NCI-H2081 treated with DMSO at 0.1 percent for 48 hours (cell line): Measurements from ENCODE around the gene DBH.

Experiments
- DNase-seq: peaks from one replicate; lab custom pipeline; 2025; lab: John Stamatoyannopoulos, UW

DBH gene

DNA sequence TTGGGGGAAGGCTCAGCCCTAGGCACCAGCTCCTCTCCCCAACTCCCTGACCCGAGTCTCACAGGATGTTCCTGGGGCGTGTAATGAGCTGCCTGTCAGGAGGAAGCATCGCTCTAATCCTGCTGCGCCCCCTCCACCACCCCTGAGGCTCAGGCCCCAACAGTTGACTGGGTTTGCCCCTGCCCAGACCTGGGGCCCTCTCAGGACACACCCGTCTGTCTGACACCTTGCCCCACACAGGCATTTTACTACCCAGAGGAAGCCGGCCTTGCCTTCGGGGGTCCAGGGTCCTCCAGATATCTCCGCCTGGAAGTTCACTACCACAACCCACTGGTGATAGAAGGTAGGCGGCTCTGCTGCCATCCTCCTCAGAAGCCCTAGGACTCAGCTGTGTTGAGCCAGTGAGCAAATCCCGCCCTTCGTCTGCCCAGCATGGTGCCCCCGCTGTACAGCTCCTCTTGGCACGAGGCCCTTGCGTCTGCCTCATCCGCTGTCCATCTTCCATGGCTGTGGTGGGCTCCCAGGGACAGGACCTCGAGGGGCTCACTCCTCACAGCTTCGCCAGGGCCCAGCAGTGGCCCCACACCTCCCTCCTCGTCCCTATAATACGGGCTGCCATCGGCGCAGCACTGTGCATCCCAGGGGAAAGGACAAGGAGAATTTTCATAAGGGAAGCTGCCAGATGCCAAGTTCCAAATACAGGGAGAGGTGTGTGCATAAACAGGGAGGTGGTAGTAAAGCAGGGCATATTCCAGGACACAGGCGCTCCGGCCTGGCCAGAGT lies 8.0 kb downstream of the DBH start:
- DNase-seq: no peak

DNA sequence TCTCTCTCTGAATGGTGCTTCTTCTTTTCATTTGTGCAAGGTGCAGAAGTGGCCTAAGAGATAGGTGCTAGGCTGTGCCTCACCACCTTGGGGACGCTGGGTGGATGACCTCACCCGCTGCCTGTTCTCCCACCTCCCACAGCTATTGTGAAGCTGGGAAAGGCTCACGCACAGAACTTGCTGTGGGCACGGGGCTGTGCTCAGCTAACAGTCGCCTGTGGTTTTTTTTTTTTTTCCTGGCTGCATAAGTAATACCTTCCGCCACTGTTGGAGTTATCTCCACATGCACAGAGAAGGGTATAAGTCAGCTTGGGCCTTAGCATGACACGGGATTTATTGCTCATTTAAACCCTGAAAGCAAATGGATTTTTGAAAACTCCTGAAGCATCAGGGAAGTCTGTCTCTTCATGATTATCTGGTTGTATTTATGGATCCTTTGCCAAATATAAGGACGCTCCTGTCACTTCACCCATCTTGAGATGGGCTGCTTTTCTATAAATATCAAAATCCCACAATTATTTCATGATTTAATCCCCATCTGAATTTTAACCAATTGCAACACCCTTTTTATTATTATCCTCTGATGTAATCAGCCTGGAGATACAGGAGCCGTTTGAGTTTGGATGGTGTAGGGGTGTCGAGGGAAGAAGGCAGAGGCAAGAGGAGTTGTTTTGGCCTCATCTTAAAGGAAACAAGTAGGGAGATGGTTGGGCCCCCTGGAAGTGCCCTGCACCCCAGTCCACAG lies 9.0 kb downstream of the DBH start:
- DNase-seq: no peak

DNA sequence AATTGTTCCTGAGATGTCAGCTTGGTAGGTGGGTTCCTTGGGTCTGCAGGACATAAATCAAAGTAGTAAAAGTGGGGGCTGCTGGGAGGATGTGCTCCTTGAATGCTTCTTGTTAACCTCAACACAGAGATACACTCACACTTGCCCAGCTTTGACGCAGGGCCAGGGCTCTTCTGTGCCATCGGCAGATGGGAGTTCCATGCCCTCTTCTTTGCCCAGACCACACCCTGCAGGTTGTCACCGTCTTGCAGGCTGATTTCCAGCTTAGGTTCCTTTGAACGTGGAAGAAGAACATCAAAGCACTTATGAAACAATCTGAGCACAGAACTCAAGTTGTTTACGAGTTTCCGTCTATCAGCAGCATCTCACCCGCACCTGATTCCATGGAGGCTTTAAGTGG lies 11.0 kb downstream of the DBH start:
- no peak for DNase-seq

DNA sequence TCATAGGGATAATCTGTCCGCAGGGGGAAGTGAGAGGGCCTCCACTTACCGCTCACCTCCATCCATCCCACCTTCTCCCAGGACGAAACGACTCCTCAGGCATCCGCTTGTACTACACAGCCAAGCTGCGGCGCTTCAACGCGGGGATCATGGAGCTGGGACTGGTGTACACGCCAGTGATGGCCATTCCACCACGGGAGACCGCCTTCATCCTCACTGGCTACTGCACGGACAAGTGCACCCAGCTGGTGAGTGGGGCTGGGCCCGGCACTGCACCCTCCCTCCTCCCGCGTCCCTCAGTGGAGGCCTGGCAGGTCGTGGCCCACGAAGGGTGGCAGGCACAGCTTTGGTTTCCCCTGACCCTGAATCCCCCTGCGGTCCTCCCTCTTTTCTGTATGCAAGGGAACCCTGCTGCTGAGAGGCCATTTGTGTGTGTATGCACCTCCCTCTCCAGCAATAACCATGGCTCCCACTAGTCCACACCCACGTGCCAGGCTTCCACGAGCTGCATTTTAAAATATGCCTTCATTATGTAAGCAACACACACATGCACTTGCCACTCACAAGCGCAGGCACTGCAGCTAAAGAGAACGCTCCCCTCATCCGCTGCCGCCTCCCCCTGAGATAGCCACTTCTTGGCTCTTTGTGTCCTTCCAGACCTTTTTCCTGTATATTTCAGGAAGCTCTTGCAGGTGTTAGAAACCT lies 11.8 kb downstream of the DBH start:
- DNase-seq: no peak

DNA sequence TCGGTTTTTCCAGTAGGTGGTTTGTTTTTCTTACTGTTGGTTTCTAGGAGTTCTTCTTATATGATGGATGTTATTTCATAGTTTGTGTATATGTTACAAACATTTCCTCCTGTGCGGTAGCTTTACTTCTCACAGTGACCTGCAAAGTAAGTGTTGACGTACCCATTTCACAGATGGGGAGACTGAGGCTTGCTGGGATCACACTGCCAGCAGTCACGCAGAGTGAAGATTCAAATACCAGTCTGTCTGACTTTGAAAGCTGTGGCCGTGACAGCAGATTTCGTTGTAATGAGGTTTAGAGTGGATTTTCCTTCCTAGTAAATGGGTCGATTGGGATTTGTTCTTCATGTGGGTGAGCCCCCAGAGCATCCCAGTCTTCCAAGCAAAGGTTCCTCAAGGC lies 13.0 kb downstream of the DBH start:
- no peak for DNase-seq

DNA sequence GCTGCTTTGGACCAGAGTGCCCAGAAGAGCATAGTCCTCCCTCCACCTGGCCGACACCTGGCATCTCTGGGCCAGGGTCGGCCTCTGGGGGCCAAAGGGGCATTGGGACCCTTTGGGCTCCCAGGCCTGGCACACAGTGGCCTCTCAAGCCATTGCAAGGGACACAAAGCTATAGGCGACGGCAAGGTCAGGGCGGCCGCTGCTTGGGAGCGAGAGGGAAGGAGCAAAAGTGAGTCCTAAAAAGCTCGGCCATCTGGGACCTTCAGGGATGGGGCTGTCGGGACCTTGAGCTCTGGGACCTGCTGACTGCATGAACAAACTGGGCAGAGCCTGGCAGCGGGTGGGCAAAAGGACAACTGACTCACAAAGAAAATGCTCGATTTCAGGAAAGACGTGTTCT lies 13.9 kb downstream of the DBH start:
- DNase-seq: no peak

DNA sequence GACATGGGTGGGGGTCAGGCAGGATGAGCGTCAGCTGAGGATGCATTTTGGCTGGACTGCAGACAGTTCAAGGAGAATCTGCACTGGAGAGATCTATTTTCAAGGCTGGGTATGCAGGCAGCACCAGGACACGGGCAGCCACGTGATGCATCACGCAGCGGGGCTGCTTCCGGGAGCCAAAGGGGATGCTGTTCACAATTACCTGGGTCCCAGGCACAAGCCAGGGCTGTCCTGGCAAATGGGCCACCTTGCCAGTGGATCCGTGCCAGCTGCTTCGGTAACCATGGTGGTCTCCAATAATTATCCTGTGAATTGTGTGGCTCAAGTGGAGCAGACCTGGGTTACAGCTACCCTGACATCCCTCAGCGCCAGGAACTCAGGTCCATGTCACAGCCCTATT lies 17.5 kb downstream of the DBH start:
- DNase-seq: no peak

DNA sequence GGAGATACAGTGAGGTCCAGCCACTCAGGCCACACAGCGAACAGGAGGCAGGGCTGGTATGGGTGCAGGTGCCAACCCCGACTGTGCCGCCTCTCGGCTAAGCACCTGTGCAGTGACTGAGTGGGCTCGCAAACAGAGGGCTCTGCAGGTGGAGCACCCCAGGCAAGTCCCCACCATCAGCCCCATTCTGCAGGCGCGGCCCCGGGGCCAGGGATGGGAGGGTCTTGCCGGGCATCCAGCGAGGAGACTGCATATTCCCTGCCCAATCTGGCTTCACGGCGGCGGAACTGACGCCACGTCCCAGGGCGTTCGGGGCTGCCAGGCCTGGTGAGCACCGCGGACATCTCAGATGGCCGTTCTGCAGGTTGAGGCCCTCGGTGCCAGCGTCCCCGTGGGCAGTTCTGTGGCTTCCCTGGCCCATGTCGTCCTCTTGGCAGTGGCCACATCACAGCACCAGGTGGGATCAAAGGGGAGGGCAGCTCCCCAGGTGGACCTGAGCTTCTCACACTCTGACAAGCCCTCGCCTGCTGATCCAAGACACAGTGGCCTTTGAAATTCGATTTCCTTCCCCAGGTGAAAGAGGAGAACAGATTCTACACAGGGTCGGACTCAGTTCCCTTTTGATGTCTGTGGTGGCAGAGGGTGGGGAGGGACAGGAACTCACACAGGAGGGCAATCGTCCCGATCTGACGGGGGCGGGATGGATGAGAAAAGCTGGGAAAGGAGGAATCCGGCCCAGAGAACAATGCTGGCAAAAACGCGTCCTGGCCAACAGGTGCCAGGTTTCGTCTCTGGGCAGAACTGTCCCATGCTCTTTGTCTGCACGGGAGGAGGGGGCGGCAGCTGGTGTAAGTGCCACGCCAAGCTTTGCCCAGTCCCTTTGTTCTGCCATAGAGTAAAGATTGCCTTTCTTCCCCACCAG lies 18.8 kb downstream of the DBH start:
- no peak for DNase-seq

DNA sequence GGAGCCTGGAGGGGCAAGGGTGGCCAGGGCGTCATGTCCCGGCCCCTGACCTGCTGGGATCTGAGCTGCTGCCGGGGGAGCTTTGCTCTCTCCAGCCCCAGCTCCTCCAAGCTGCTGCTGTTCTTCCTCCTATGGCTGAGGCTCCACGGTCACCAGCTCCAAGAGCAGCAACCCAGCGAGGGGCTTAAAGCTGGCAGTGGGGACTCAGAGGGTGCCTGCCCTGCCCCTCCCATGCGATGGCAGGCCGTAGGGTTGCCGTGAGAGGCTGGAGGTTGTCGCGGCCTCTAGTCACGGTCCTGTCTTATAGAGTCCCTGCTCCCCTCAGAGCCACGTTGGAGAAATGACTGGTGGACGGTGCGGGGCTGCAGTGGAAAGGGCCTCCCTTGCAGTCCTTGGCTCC lies 19.5 kb downstream of the DBH start:
- DNase-seq: no peak

DNA sequence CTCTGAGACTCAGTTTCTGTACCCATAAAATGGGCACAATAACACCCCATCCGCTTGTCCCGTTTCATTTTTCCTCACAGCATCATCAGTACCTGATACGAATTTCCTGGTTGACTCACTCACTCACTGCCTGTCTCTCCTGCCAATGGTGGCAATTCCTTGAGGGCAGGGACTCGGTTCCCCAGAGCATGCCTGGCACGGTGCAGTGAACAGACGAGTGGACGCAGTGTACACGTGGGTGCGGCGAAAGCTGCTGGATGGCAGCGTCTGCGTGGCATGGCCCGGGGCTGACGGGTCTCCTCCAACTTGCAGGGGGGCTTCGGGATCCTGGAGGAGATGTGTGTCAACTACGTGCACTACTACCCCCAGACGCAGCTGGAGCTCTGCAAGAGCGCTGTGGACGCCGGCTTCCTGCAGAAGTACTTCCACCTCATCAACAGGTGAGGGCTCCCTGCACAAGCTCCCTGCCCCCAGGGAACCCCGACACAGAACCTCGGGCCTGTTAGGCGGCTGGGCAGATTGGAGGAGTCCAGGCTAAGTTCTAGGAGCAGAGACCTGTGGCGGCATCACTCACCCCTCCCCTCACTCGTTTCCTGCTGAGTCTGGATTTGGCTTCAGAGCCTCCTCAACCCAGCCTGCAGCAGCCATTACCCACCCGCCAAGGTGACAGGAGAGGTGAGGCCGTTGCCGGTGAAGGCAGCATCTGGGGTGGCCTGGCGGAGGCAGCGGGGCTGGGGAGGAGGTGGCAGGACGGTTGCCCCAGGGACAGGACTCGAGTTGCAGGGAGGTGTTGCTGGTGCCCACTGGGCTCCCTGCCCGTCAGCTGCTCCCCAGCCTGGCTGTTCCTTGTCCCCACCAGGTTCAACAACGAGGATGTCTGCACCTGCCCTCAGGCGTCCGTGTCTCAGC lies 20.3 kb downstream of the DBH start:
- no peak for DNase-seq

DNA sequence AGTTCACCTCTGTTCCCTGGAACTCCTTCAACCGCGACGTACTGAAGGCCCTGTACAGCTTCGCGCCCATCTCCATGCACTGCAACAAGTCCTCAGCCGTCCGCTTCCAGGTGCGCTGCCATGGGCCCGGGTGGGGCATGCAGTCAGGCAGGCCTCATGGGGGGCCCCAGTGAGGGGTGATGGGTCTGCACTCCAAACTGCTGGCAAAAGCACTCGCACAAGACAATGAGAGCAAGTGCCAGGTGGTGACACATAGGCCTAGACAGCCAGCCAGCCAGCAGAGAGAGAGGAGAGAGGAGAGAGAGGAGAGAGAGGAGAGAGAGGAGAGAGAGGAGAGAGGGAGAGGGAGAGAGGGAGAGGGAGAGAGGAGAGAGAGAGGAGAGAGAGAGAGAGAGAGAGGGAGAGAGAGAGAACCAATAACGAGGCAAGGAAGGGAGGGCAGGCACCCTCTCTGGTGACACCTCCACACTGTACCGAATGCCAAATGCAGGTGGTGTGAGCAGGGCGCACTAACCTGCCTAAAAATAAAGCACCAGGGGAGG lies 21.0 kb downstream of the DBH start:
- no peak for DNase-seq

DNA sequence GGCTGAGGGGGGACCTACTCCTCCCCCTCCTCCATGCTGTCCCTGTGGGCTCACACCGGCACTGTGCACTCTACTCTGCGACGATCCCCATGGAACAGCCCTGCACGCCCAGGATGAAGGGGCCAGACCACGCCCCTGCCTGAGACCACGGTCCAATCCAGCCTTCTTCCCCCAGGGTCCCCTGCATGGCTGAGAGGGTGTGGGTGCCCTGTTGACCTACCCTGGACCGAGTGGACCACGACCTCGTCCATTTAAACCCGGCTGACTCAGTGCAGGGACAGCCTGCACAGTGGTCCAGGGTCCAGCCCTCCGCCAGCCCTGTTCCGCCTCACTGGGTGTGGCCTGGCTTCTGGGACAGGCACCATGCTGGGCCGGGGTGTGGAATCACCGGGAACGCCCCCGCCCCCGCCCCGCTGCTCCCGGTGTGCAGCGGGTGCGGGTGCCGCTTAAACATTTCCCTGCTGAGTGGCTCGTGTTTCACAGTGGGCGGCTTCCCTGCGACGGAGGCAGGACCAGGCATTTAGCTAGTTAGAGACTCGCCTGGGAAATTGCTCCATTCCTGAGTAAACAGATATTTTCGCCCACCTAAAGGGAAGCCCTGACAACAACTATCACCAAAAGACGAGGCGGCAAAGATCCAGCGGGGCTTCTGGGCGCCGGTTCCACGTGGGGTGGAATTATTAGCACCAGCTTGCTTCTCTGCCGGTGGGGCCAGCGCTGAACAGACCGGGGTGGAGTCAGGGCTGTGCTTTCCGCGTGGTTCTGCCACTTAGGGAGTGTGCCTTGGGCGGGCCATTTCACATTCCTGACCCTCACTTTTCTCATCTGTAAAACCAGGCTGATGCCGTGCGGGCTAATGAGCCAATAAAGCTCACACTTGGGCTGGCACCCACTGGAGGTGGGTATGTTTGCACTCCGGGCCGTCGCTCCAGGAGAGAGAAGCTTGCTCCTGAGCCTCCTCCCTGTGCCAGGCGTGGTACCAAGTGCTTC lies 22.6 kb downstream of the DBH start:
- DNase-seq: no peak

DNA sequence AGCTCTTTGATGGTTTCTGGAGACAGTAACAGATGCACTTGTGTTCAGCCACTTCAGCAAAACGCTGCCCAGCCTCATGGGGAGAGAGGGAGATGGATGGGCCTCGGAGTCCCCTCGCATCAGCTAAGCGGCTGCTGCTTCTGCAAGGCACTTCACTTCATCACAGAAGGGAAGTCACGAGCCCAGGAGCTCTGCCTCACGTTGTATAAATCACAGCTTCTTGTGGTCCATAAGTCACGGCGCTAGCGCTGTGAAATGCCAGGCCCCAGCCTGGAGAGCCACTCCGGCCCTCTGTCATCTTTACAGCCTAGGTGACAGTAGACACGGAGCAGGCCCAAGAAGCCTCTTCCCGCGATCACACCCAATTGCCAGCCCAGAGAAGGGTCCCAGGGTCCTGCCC lies 23.4 kb downstream of the DBH start:
- no peak for DNase-seq

DNA sequence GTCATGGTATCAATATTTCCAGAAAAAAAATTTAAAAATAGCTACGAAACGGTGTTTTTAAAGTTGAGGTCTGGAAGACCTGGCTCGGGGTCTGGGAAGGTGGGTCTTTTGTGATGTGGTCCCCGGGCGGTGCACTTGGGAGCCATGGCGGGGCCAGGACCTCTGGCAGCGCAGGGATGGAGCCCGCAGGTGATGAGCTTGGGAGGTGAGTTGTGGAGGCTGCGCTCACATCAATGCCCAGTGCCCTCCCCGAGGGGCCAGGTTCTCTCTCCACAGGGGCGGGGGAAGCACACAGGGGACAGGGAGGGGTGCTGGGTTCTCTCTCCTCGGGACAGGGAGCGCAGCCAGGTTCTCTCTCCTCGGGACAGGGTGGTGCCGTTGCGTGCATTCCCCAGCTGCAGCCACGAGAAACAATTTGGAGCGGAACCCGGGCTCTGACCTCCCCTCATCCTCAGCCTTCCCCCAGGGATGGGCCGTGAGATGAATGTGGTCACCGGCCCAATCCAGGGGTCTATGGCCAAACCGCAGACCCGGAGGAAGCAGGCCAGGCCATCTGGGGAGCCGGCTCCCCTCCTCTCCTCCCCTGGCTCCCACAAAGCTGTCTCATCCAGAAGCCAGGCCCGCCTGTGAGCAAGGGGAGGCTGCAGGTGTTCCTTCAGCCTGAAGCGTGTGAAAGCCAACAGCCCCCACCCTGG lies 25.8 kb downstream of the DBH start:
- no peak for DNase-seq

DNA sequence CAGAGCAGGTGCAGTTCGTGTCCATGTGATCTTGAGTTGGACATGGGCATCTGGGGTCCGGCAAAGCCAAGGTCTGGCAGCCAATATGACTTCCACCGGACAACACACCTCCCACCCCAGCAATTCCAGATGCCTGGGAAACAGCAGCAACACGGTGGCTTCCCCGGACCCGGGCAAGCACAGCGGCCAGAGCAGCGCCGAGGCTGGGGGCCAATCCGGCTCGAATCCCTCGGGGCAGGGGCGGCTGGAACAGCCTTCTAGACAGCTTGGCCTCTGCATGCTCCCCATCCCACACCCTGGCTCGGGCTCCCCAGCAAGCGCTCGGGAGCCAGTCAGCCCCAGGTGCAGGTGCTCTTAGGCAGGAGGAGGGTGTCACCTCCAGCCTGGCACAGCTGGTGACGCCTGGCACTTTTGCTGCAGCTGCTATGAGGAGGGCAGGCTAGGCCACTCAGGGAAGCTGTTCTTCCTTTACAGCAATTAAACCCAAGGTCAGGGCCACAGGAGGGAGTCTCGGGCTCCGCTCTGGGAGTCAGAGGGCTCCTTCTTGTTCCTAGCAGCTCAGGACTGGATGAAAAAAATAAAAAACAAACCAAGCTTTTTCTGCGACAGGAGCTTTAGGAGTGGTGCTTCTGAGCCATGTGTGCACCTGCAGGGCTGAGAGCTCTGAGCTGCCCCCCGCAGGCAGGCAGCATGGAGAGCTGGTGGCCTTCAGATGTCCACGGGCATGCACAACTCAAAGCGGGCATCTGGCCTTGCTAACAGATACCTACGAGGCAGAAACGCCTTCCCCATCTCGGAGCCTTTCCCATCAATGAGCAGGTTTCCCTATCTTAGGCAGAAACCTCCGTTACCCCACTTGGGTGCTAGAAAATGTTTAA lies 28.2 kb downstream of the DBH start:
- no peak for DNase-seq

DNA sequence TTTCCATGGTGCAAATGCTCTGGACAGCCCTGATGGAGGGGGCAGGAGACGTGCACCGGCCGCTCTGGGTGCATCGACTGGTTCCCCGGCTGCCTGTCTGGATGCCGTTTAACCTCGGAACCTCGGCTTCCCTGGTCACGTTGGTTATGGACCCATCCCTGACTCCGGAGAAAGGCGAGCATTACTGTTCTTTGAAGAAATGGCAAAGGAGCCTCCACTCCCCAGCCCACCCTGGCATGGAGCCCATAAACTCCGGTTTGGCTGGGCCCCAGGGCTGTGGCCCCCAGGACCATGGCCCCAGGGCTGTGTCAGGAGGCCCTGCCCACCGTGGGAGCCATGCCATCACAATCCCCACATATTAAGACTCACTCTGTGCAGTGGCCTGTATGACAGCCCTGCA lies 28.9 kb downstream of the DBH start:
- no peak for DNase-seq

DNA sequence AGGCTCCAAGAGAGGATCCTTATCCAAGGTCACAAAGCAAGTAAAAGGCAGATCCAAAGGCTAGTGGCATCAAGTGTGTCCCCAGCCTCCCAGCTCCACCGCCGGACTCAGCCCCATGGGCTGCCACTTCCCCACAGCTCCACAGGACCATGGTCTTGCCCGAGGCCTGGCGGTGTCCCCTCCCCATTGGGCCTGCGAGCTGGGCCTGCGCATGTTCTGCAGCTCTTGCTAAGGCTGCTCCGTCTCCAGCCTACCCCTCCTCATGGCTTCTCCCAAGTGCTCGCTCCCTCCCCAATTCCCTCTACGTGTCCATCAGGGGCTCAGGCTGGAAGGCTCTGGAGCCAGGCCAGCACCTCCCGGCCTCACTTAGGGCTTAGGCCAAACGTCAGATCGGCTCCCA lies 29.4 kb downstream of the DBH start:
- DNase-seq: no peak

DNA sequence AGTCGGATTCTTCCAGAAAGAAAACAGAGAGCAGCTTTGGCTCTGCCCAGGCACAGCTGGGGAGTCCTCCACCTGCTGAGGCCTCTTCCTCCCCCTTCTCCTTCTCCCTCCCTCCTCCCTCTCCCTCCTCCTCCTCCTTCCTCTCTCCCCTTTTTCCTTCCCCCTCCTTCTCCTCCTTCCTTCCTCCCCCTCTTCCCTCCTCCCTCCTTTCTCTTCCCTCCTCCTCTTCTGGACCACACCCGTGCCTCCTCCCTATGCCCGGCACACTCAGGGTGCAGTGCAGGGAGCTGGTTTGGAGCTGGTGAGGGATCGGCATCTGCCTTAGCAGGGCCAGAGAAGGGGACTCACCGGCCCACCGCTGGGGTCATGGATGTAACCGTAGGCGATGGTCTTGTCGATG lies 30.2 kb downstream of the DBH start:
- no peak for DNase-seq
